ENCODE results near the gene SOD3. TPM values are rescaled to one million over a fixed set of nuclear protein-coding genes. Genes with fewer than 3 reads are reported as not detected.

SOD3 gene
- total and polyA plus RNA-seq, 4 donors = 2.6 to 8.1 (median 4.6) TPM

- no peak overlapping the region for H3K9ac ChIP-seq (ENCODE audit: low read depth in 1 of 2, low read length in 2 of 2)
- H3K27me3 ChIP-seq (ENCODE audit: control insufficient read depth in 4 of 4, insufficient read depth in 4 of 4, low read length in 3 of 4) = peaks cover 0 to 11% (median 0%) of the 10 kb centered on the region in 4 donors
- DNase-seq (ENCODE audit: low spot score) = no peak
- H3K27ac ChIP-seq (ENCODE audit: low read depth in 1 of 2, low read length in 2 of 2) = no peak overlapping the region
- TF ChIP-seq SP1 (IDR thresholded peaks at IDR 0.05) (no peak), FOXA2 (IDR thresholded peaks at IDR 0.05) (no peak), ZBTB33 (IDR thresholded peaks at IDR 0.05) (no peak), RXRA (IDR thresholded peaks at IDR 0.05) (no peak), HNF4A (conservative IDR thresholded peaks at IDR 0.05) (no peak), RAD21 (IDR thresholded peaks at IDR 0.05) (no peak), YY1 (IDR thresholded peaks at IDR 0.05) (no peak), FOXA1 (IDR thresholded peaks at IDR 0.05) (no peak), GABPA (IDR thresholded peaks at IDR 0.05 in 1 of 2, conservative IDR thresholded peaks at IDR 0.05 in 1 of 2) (no peak), NR2F2 (IDR thresholded peaks at IDR 0.05) (no peak), HNF4G (IDR thresholded peaks at IDR 0.05) (no peak), ATF3 (IDR thresholded peaks at IDR 0.05) (no peak), MAX (IDR thresholded peaks at IDR 0.05) (no peak), JUND (IDR thresholded peaks at IDR 0.05) (no peak), CTCF (IDR thresholded peaks at IDR 0.05; ENCODE audit: low read depth, low read length, missing input control) (no peak), REST (IDR thresholded peaks at IDR 0.05) (no peak), EGR1 (IDR thresholded peaks at IDR 0.05; ENCODE audit: low read depth in 2 of 2) (no peak), TAF1 (conservative IDR thresholded peaks at IDR 0.05) (no peak)
- H3K4me1 ChIP-seq (ENCODE audit: control insufficient read depth in 4 of 4, insufficient read depth in 4 of 4, low read length in 3 of 4) = peaks cover 0 to 4% (median 0%) of the 10 kb centered on the region in 4 donors
- H3K9me3 ChIP-seq (ENCODE audit: control insufficient read depth in 4 of 4, low read length in 3 of 4) = peaks cover 1 to 5% (median 3%) of the 10 kb centered on the region in 4 donors
- WGBS = 77% methylated on average over 1 of the region's 1 CpG
- H3K36me3 ChIP-seq (ENCODE audit: control insufficient read depth in 4 of 4, insufficient read depth in 3 of 4, low read depth in 1 of 4, low read length in 3 of 4) = no peaks in the 10 kb centered on the region
- H3K4me3 ChIP-seq (ENCODE audit: low read depth in 1 of 3, low read length in 3 of 3) = no peak overlapping the region
These were observed 41.9 kb upstream of the SOD3 start for GRCh38 chr4:24753519-24753918.
